MM.1S (cell line): Measurements from ENCODE around the gene CLIC1.

Experiments
- DNase-seq: peaks from one replicate; pipeline ENCODE4 v3.0.0-alpha.2; 2015
- H2AFZ ChIP-seq: fragments of 300-600 bp; sonication (generic); 2 replicates; pipeline ENCODE4 v1.6.0; 2016; ENCODE audit warnings: antibody characterized with exemption, low read length
- H3F3A ChIP-seq: fragments of 300-600 bp; sonication (generic); 2 replicates; pipeline ENCODE4 v1.6.1; 2016; ENCODE audit warnings: mild to moderate bottlenecking, antibody characterized with exemption, low read length, moderate library complexity, mixed read lengths; ENCODE audit not compliant: insufficient read depth
- H3K27ac ChIP-seq: fragments of 300-600 bp; sonication (generic); 2 replicates; pipeline ENCODE4 v1.5.1; 2016; ENCODE audit warnings: mild to moderate bottlenecking, low read length
- H3K27me3 ChIP-seq: fragments of 300-600 bp; sonication (generic); replicated peaks from 2 replicates; pipeline ENCODE4 v1.6.0; 2016; ENCODE audit warnings: low read length; ENCODE audit not compliant: insufficient read depth
- H3K36me3 ChIP-seq: fragments of 300-600 bp; sonication (generic); replicated peaks from 2 replicates; pipeline ENCODE4 v1.6.1; 2016; ENCODE audit warnings: mild to moderate bottlenecking, low read length, mixed read lengths; ENCODE audit not compliant: insufficient read depth
- H3K4me1 ChIP-seq: fragments of 300-600 bp; sonication (generic); 2 replicates; pipeline ENCODE4 v1.6.1; 2016; ENCODE audit warnings: low read length, mixed read lengths
- H3K4me2 ChIP-seq: fragments of 300-600 bp; sonication (generic); 2 replicates; pipeline ENCODE4 v1.6.0; 2016; ENCODE audit warnings: low read depth, low read length
- H3K4me3 ChIP-seq: fragments of 300-600 bp; sonication (generic); 2 replicates; pipeline ENCODE4 v1.5.1; 2016; ENCODE audit warnings: low read length, mixed read lengths
- H3K79me2 ChIP-seq: fragments of 300-600 bp; sonication (generic); 2 replicates; pipeline ENCODE4 v1.6.1; 2016; ENCODE audit warnings: mixed run types, low read length, mixed read lengths
- H3K9ac ChIP-seq: fragments of 300-600 bp; sonication (generic); 2 replicates; pipeline ENCODE4 v1.6.1; 2016; ENCODE audit warnings: low read length, mixed read lengths
- H3K9me2 ChIP-seq: fragments of 300-600 bp; sonication (generic); replicated peaks from 2 replicates; pipeline ENCODE4 v1.6.1; 2016; ENCODE audit warnings: mild to moderate bottlenecking, low read length, mixed read lengths; ENCODE audit not compliant: insufficient read depth
- H3K9me3 ChIP-seq: fragments of 300-600 bp; sonication (generic); replicated peaks from 2 replicates; pipeline ENCODE4 v1.6.1; 2016; ENCODE audit warnings: mild to moderate bottlenecking, low read length, mixed read lengths; ENCODE audit not compliant: insufficient read depth
- H4K20me1 ChIP-seq: fragments of 300-600 bp; sonication (generic); 2 replicates; pipeline ENCODE4 v1.6.1; 2016; ENCODE audit warnings: mild to moderate bottlenecking, low read length, moderate library complexity, mixed read lengths; ENCODE audit not compliant: insufficient read depth
- CTCF ChIP-seq: fragments of 300-600 bp; sonication (generic); IDR thresholded peaks from 2 replicates; pipeline ENCODE4 v1.5.1; 2016; ENCODE audit warnings: antibody characterized with exemption, low read length, mixed read lengths
- EZH2 ChIP-seq: fragments of 300-600 bp; sonication (generic); optimal IDR thresholded peaks from 2 replicates; pipeline ENCODE3; 2017; ENCODE audit warnings: low read depth, mild to moderate bottlenecking, antibody characterized with exemption, low read length, mixed read lengths
- EZH2phosphoT487 ChIP-seq: fragments of 300-600 bp; sonication (generic); IDR thresholded peaks from 2 replicates; pipeline ENCODE4 v1.6.1; 2018; ENCODE audit warnings: antibody characterized with exemption, low read length

CLIC1 gene

GRCh38 chr6:31741815-31742214 lies 5.5 kb upstream of the CLIC1 start:
- Histone ChIP-seq H3K79me2 (peaks cover 7% of the 10 kb centered on the region), H3K27ac (no peak overlapping the region), H3K4me2 (no peak overlapping the region), H3K9me2 (no peaks in the 10 kb centered on the region), H3K9me3 (no peaks in the 10 kb centered on the region), H3K4me1 (peaks cover 21% of the 10 kb centered on the region), H3K27me3 (no peaks in the 10 kb centered on the region), H3K4me3 (no peak overlapping the region), H4K20me1 (no peaks in the 10 kb centered on the region), H3K36me3 (no peaks in the 10 kb centered on the region), H2AFZ (no peak overlapping the region), H3F3A (peaks cover 24% of the 10 kb centered on the region), H3K9ac (no peak overlapping the region)
- DNase-seq = no peak
- no peak for TF ChIP-seq CTCF
- no peak for TF ChIP-seq EZH2
- TF ChIP-seq EZH2phosphoT487 = no peak

GRCh38 chr6:31740397-31741223 lies 4.3 kb upstream of the CLIC1 start:
- peak overlapping the region; percentile 98 for H3K27ac ChIP-seq
- H3F3A ChIP-seq = peaks cover 35% of the 10 kb centered on the region
- no peak for TF ChIP-seq EZH2
- TF ChIP-seq CTCF = no peak
- TF ChIP-seq EZH2phosphoT487 = no peak
- peak; percentile 43 for DNase-seq
- no peaks in the 10 kb centered on the region for H4K20me1 ChIP-seq
- no peaks in the 10 kb centered on the region for H3K36me3 ChIP-seq
- H2AFZ ChIP-seq = peak overlapping the region; percentile 47
- H3K27me3 ChIP-seq = no peaks in the 10 kb centered on the region
- H3K9ac ChIP-seq = peak overlapping the region; percentile 99
- peak overlapping the region; percentile 78 for H3K4me3 ChIP-seq
- peak overlapping the region; percentile 93 for H3K4me2 ChIP-seq
- H3K9me2 ChIP-seq = no peaks in the 10 kb centered on the region
- peaks cover 24% of the 10 kb centered on the region for H3K4me1 ChIP-seq
- H3K79me2 ChIP-seq = peaks cover 19% of the 10 kb centered on the region
- H3K9me3 ChIP-seq = no peaks in the 10 kb centered on the region

- Histone ChIP-seq H3K27me3 (no peaks in the 10 kb centered on the region), H3K36me3 (no peaks in the 10 kb centered on the region), H3K4me1 (peaks cover 24% of the 10 kb centered on the region), H3K4me3 (peak within 1 kb of the TSS; percentile 78), H3K27ac (peak within 1 kb of the TSS; percentile 98), H2AFZ (peak within 1 kb of the TSS; percentile 47), H3F3A (peaks cover 42% of the 10 kb centered on the region), H3K9ac (peak within 1 kb of the TSS; percentile 99), H3K9me2 (no peaks in the 10 kb centered on the region), H3K9me3 (no peaks in the 10 kb centered on the region), H3K4me2 (peak within 1 kb of the TSS; percentile 99), H3K79me2 (peaks cover 27% of the 10 kb centered on the region), H4K20me1 (no peaks in the 10 kb centered on the region)
- no peak for TF ChIP-seq CTCF
- TF ChIP-seq EZH2 = no peak
- no peak for TF ChIP-seq EZH2phosphoT487
- peak; percentile 99 for DNase-seq
These were observed 3.5 kb upstream of the CLIC1 start, which contains the start of gene MSH5 for GRCh38 chr6:31739639-31740396. TSS of gene MSH5 (plus strand) at chr6:31740005. CDS start at chr6:31740467, 462 bp downstream.
